HepG2 (cell line): ENCODE results near the gene TMEM134. TPM values are rescaled to one million over a fixed set of nuclear protein-coding genes. Genes with fewer than 3 reads are reported as not detected.

Source experiments
- ATF7-NPFF ChIP-seq: sonication (generic); formaldehyde crosslinking; IDR thresholded peaks from 2 replicates; pipeline ENCODE4 v1.8.1; 2023; ENCODE audit warnings: mild to moderate bottlenecking, low read depth, missing genetic modification reagents, moderate library complexity
- CBFB ChIP-seq: sonication (generic); formaldehyde crosslinking; IDR thresholded peaks from 2 replicates; pipeline ENCODE4 v1.4.0; 2020; ENCODE audit warnings: missing genetic modification reagents
- CBX2 ChIP-seq, 2 experiments: fragments of 200-600 bp in 1 of 2; sonication (generic); formaldehyde crosslinking in 1 of 2; IDR thresholded peaks; 2 replicates each; pipeline versions ENCODE4 v1.7.0 to v1.8.1; 2018 to 2022; ENCODE audit warnings: low read depth in 2 of 2, low read length in 1 of 2, mild to moderate bottlenecking in 1 of 2, missing genetic modification reagents in 1 of 2
- KAT2B ChIP-seq: fragments of 150-350 bp; IDR thresholded peaks from 2 replicates; pipeline ENCODE4 v1.6.1; 2014; ENCODE audit warnings: low read depth, low read length, borderline replicate concordance
- MED1 ChIP-seq: sonication (generic); formaldehyde crosslinking; IDR thresholded peaks from 2 replicates; pipeline ENCODE4 v1.4.0; 2020; ENCODE audit warnings: missing genetic modification reagents
- MYC ChIP-seq: sonication (generic); formaldehyde crosslinking; IDR thresholded peaks from 2 replicates; pipeline ENCODE4 v1.9.0; 2021; ENCODE audit warnings: missing genetic modification reagents, borderline replicate concordance
- RFX3 ChIP-seq: IDR thresholded peaks from 2 replicates; pipeline ENCODE4 v1.6.1; 2016; ENCODE audit warnings: missing biosample characterization, missing genetic modification reagents
- SALL1 ChIP-seq: sonication (generic); formaldehyde crosslinking; IDR thresholded peaks from 2 replicates; pipeline ENCODE4 v1.8.0; 2022; ENCODE audit warnings: mild to moderate bottlenecking, missing genetic modification reagents
- ZNF367 ChIP-seq: sonication (generic); formaldehyde crosslinking; IDR thresholded peaks from 2 replicates; pipeline ENCODE4 v1.4.0; 2020; ENCODE audit warnings: missing genetic modification reagents, borderline replicate concordance
- ZNF501 ChIP-seq: sonication (generic); formaldehyde crosslinking; IDR thresholded peaks from 2 replicates; pipeline ENCODE4 v1.5.1; 2020; ENCODE audit warnings: mild to moderate bottlenecking, moderate library complexity, missing genetic modification reagents
- ZNF556 ChIP-seq: sonication (generic); formaldehyde crosslinking; IDR thresholded peaks from 2 replicates; pipeline ENCODE4 v1.4.0; 2020; ENCODE audit warnings: mild to moderate bottlenecking, missing genetic modification reagents, borderline replicate concordance
- ZNF558 ChIP-seq: sonication (generic); formaldehyde crosslinking; IDR thresholded peaks from 2 replicates; pipeline ENCODE4 v1.9.0; 2022; ENCODE audit warnings: mild to moderate bottlenecking, missing genetic modification reagents, borderline replicate concordance
- ZNF678 ChIP-seq: sonication (generic); formaldehyde crosslinking; IDR thresholded peaks from 2 replicates; pipeline ENCODE4 v1.4.0; 2020; ENCODE audit warnings: mild to moderate bottlenecking, missing genetic modification reagents
- ZNF737 ChIP-seq: sonication (generic); formaldehyde crosslinking; IDR thresholded peaks from 2 replicates; pipeline ENCODE4 v1.5.0; 2020; ENCODE audit warnings: missing genetic modification reagents, mild to moderate bottlenecking, borderline replicate concordance
- polyA plus RNA-seq, 8 experiments: library from polyadenylated mRNA; depleted of rRNA in 3 of 8; stranded (reverse) in 7 of 8; unstranded in 1 of 8; fragments of >200 nt; fragmentation: Illumina TruSeq in 4 of 8; extraction: Trizol in 4 of 8; gene quantifications; 2 replicates each; pipeline versions ENCODE4 v1.2.1 to v1.2.3, GENCODE V29; 2011 to 2016; ENCODE audit warnings: low read depth in 4 of 8, missing spikeins in 1 of 8, mixed read lengths in 1 of 8; ENCODE audit not compliant: insufficient read depth in 1 of 8
- total RNA-seq, 5 experiments: library from RNA; depleted of rRNA; stranded (reverse); fragments of >200 nt; fragmentation: Illumina TruSeq; extraction: Trizol; gene quantifications; 2 replicates each; pipeline ENCODE4 v1.2.3, GENCODE V29; 2016; ENCODE audit warnings: low read depth in 1 of 5
- TF ChIP-seq, protein P1 (sequence below): sonication (generic); formaldehyde crosslinking; IDR thresholded peaks from 2 replicates; pipeline ENCODE4 v1.5.0; 2020; ENCODE audit warnings: mild to moderate bottlenecking, missing genetic modification reagents
- TF ChIP-seq, protein P2 (sequence below): sonication (generic); formaldehyde crosslinking; IDR thresholded peaks from 2 replicates; pipeline ENCODE4 v1.4.0; 2020; ENCODE audit warnings: mild to moderate bottlenecking, low read depth, missing genetic modification reagents
- TF ChIP-seq, protein P3 (sequence below): sonication (generic); formaldehyde crosslinking; IDR thresholded peaks from 2 replicates; pipeline ENCODE4 v1.4.0; 2020; ENCODE audit warnings: mild to moderate bottlenecking, missing genetic modification reagents, borderline replicate concordance
- TF ChIP-seq, protein P4 (sequence below): sonication (generic); formaldehyde crosslinking; IDR thresholded peaks from 2 replicates; pipeline ENCODE4 v1.5.1; 2020; ENCODE audit warnings: missing genetic modification reagents, mild to moderate bottlenecking, borderline replicate concordance
- TF ChIP-seq, protein P5 (sequence below): sonication (generic); formaldehyde crosslinking; IDR thresholded peaks from 2 replicates; pipeline ENCODE4 v1.5.0; 2020; ENCODE audit warnings: missing genetic modification reagents

Gene TMEM134
- total and polyA plus RNA-seq, 2 of the 13 experiments (the other 11 are each of a cell fraction or from before 2014, with no cell fraction given) = 6.9 to 26.9 TPM

DNA sequence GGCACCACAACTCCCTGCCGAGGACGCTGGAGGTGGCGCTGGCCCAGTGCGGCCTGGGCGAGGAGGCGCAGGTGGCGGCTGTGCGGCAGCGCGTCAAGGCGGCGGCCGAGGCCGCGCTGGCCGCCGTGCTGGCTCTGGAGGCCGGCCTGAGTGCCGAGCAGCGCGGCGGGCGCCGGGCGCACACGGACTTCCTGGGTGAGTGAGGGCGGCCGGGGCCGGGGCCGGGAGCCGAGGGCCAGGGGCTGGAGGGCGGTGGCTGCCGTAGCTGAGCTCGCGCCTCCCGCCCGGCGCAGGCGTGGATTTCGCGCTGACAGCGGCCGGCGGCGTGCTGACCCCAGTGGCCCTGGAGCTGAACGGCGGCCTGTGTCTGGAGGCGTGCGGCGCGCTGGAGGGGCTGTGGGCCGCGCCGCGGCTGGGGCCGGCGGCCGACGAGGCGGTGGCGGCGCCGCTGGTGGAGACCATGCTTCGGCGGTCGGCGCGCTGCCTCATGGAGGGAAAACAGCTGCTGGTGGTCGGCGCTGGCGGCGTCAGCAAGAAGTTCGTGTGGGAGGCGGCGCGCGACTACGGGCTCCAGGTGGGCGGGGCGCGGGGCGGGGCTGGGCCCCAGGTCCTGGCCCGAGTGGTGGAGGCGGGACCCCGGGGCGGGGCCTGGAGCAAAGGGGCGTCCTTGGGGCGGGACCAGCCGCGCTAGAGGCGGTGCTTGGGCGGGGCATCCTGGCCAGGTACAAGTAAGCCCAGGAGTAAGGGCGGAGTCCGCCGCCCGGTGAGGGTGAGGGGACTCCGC lies 48.2 kb downstream of the TMEM134 start (continued):
- TF ChIP-seq, protein P1, sequence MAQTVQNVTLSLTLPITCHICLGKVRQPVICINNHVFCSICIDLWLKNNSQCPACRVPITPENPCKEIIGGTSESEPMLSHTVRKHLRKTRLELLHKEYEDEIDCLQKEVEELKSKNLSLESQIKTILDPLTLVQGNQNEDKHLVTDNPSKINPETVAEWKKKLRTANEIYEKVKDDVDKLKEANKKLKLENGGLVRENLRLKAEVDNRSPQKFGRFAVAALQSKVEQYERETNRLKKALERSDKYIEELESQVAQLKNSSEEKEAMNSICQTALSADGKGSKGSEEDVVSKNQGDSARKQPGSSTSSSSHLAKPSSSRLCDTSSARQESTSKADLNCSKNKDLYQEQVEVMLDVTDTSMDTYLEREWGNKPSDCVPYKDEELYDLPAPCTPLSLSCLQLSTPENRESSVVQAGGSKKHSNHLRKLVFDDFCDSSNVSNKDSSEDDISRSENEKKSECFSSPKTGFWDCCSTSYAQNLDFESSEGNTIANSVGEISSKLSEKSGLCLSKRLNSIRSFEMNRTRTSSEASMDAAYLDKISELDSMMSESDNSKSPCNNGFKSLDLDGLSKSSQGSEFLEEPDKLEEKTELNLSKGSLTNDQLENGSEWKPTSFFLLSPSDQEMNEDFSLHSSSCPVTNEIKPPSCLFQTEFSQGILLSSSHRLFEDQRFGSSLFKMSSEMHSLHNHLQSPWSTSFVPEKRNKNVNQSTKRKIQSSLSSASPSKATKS (CRISPR knock-in tag) = no peak
- TF ChIP-seq SALL1 (no peak), MED1 (CRISPR knock-in tag) (no peak), ZNF501 (CRISPR knock-in tag) (no peak), ZNF737 (CRISPR knock-in tag) (no peak), MYC (0 out of 2 replicates have a peak, but pooled peaks have one; percentile 29), ZNF556 (CRISPR knock-in tag) (0 out of 2 replicates have a peak, but pooled peaks have one; percentile 13), ATF7-NPFF (CRISPR knock-in tag) (peak; percentile 38; the same call in 1 of the 2 replicates), CBFB (no peak), KAT2B (no peak), ZNF678 (CRISPR knock-in tag) (no peak), ZNF558 (CRISPR knock-in tag) (no peak), CBX2 (IDR thresholded peaks at IDR 0.05; ENCODE audit: low read depth, low read length) (no peak), CBX2 (CRISPR knock-in tag; IDR thresholded peaks at IDR 0.05; ENCODE audit: low read depth) (no peak), RFX3 (no peak), ZNF367 (CRISPR knock-in tag) (peak; percentile 19; the same call in 1 of the 2 replicates)
- TF ChIP-seq, protein P2, sequence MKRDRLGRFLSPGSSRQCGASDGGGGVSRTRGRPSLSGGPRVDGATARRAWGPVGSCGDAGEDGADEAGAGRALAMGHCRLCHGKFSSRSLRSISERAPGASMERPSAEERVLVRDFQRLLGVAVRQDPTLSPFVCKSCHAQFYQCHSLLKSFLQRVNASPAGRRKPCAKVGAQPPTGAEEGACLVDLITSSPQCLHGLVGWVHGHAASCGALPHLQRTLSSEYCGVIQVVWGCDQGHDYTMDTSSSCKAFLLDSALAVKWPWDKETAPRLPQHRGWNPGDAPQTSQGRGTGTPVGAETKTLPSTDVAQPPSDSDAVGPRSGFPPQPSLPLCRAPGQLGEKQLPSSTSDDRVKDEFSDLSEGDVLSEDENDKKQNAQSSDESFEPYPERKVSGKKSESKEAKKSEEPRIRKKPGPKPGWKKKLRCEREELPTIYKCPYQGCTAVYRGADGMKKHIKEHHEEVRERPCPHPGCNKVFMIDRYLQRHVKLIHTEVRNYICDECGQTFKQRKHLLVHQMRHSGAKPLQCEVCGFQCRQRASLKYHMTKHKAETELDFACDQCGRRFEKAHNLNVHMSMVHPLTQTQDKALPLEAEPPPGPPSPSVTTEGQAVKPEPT = 0 out of 2 replicates have a peak, but pooled peaks have one; percentile 15
- TF ChIP-seq, protein P3, sequence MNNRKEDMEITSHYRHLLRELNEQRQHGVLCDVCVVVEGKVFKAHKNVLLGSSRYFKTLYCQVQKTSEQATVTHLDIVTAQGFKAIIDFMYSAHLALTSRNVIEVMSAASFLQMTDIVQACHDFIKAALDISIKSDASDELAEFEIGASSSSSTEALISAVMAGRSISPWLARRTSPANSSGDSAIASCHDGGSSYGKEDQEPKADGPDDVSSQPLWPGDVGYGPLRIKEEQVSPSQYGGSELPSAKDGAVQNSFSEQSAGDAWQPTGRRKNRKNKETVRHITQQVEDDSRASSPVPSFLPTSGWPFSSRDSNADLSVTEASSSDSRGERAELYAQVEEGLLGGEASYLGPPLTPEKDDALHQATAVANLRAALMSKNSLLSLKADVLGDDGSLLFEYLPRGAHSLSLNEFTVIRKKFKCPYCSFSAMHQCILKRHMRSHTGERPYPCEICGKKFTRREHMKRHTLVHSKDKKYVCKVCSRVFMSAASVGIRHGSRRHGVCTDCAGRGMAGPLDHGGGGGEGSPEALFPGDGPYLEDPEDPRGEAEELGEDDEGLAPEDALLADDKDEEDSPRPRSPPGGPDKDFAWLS (CRISPR knock-in tag) = no peak
- TF ChIP-seq, protein P4, sequence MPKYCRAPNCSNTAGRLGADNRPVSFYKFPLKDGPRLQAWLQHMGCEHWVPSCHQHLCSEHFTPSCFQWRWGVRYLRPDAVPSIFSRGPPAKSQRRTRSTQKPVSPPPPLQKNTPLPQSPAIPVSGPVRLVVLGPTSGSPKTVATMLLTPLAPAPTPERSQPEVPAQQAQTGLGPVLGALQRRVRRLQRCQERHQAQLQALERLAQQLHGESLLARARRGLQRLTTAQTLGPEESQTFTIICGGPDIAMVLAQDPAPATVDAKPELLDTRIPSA = no peak
- TF ChIP-seq, protein P5, sequence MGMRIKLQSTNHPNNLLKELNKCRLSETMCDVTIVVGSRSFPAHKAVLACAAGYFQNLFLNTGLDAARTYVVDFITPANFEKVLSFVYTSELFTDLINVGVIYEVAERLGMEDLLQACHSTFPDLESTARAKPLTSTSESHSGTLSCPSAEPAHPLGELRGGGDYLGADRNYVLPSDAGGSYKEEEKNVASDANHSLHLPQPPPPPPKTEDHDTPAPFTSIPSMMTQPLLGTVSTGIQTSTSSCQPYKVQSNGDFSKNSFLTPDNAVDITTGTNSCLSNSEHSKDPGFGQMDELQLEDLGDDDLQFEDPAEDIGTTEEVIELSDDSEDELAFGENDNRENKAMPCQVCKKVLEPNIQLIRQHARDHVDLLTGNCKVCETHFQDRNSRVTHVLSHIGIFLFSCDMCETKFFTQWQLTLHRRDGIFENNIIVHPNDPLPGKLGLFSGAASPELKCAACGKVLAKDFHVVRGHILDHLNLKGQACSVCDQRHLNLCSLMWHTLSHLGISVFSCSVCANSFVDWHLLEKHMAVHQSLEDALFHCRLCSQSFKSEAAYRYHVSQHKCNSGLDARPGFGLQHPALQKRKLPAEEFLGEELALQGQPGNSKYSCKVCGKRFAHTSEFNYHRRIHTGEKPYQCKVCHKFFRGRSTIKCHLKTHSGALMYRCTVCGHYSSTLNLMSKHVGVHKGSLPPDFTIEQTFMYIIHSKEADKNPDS (CRISPR knock-in tag) = no peak; the same call in 1 of the 2 replicates
